IMR-90 (cell line): Measurements from ENCODE around the gene DMRTA1. TPM values are rescaled to one million over a fixed set of nuclear protein-coding genes. Genes with fewer than 3 reads are reported as not detected.
"Not testable (repeated sequence)": the region's sequence is repeated elsewhere in the genome, so short reads cannot be mapped to it uniquely, and the experiment has no call there.

Experiments used
- ATAC-seq: fragments of 200-7000 bp; cut with Tn5 transposase; 2 replicates; pipeline ENCODE4 v1.9.1; 2020; ENCODE audit warnings: low read depth, mild to moderate bottlenecking, moderate library complexity
- BruUV-seq: library from RNA; stranded (reverse); fragments of 400-500 nt; replicated peaks from 2 replicates; lab custom pipeline; 2021; lab: Mats Ljungman, UMichigan
- CTCF ChIA-PET: fragments of 300-600 bp; formaldehyde crosslinking; extraction: SDS; loops from one replicate; lab custom pipeline; 2021; ENCODE audit warnings: antibody characterized with exemption; lab: Yijun Ruan, JAX
- POLR2A ChIA-PET: fragments of 300-600 bp; sonication (Branson Sonifier 250); formaldehyde crosslinking; loops from one replicate; lab custom pipeline; 2022; ENCODE audit warnings: antibody characterized with exemption; ENCODE audit not compliant: unreplicated experiment; lab: Charles Lee
- DNase-seq: peaks from one replicate; pipeline ENCODE4 v3.0.0; 2013
- H2AFZ ChIP-seq: replicated peaks from 2 replicates; pipeline ENCODE3; 2013; ENCODE audit warnings: low read length, mild to moderate bottlenecking; ENCODE audit not compliant: poor library complexity
- H2AK5ac ChIP-seq: 2 replicates; pipeline ENCODE4 v1.6.1; 2013; ENCODE audit warnings: low read depth, low read length, inconsistent platforms
- H2AK9ac ChIP-seq: replicated peaks from 2 replicates; pipeline ENCODE3; 2013; ENCODE audit warnings: mild to moderate bottlenecking, low read depth, low read length, moderate library complexity; ENCODE audit not compliant: poor library complexity
- H2BK120ac ChIP-seq: 2 replicates; pipeline ENCODE4 v1.6.1; 2013; ENCODE audit warnings: low read depth, low read length, inconsistent platforms
- H2BK15ac ChIP-seq: 3 replicates; pipeline ENCODE4 v1.6.1; 2013; ENCODE audit warnings: low read depth, low read length, inconsistent platforms
- H2BK20ac ChIP-seq: 2 replicates; pipeline ENCODE4 v1.6.1; 2013; ENCODE audit warnings: low read depth, mild to moderate bottlenecking, inconsistent platforms, low read length, moderate library complexity
- H2BK5ac ChIP-seq: 2 replicates; pipeline ENCODE4 v1.6.1; 2013; ENCODE audit warnings: mild to moderate bottlenecking, low read depth, low read length, inconsistent platforms; ENCODE audit not compliant: poor library complexity, severe bottlenecking
- H3K14ac ChIP-seq: replicated peaks from 2 replicates; pipeline ENCODE4 v1.6.1; 2013; ENCODE audit warnings: low read depth, low read length, inconsistent platforms
- H3K18ac ChIP-seq: 2 replicates; pipeline ENCODE4 v1.6.1; 2013; ENCODE audit warnings: low read depth, low read length, control low read depth
- H3K23ac ChIP-seq: 2 replicates; pipeline ENCODE4 v1.6.1; 2013; ENCODE audit warnings: low read depth, low read length, inconsistent platforms
- H3K27ac ChIP-seq: 2 replicates; pipeline ENCODE4 v1.5.1; 2013; ENCODE audit warnings: mild to moderate bottlenecking, control low read depth, low read length; ENCODE audit not compliant: insufficient read depth
- H3K27me3 ChIP-seq: 2 replicates; pipeline ENCODE4 v1.6.1; 2013; ENCODE audit warnings: low read length; ENCODE audit not compliant: control insufficient read depth, insufficient read depth
- H3K36me3 ChIP-seq: 2 replicates; pipeline ENCODE4 v1.6.1; 2013; ENCODE audit warnings: low read length, mixed read lengths; ENCODE audit not compliant: control insufficient read depth, insufficient read depth
- H3K4ac ChIP-seq: 2 replicates; pipeline ENCODE4 v1.6.1; 2013; ENCODE audit warnings: low read depth, low read length, inconsistent platforms
- H3K4me1 ChIP-seq: 2 replicates; pipeline ENCODE4 v1.6.1; 2013; ENCODE audit warnings: low read length, mixed read lengths; ENCODE audit not compliant: control insufficient read depth, insufficient read depth
- H3K4me2 ChIP-seq: 2 replicates; pipeline ENCODE4 v1.6.1; 2013; ENCODE audit warnings: low read depth, mild to moderate bottlenecking, control low read depth, low read length, moderate library complexity
- H3K4me3 ChIP-seq: 2 replicates; pipeline ENCODE4 v1.5.1; 2013; ENCODE audit warnings: low read depth, mild to moderate bottlenecking, control low read depth, low read length, moderate library complexity; ENCODE audit not compliant: insufficient read depth
- H3K56ac ChIP-seq: 2 replicates; pipeline ENCODE4 v1.6.1; 2013; ENCODE audit warnings: low read length, inconsistent platforms; ENCODE audit not compliant: insufficient read depth; ENCODE audit errors: extremely low read depth
- H3K79me1 ChIP-seq, 2 experiments: 2 replicates each; pipeline ENCODE4 v1.6.1; 2013; ENCODE audit warnings: low read length in 2 of 2, inconsistent platforms in 1 of 2, low read depth in 1 of 2
- H3K9ac ChIP-seq: 2 replicates; pipeline ENCODE4 v1.6.1; 2013; ENCODE audit warnings: low read depth, low read length, control low read depth
- H3K9me1 ChIP-seq: 2 replicates; pipeline ENCODE4 v1.6.1; 2013; ENCODE audit warnings: low read length, inconsistent platforms; ENCODE audit not compliant: insufficient read depth
- H3K9me3 ChIP-seq: 2 replicates; pipeline ENCODE4 v1.6.1; 2013; ENCODE audit warnings: low read length; ENCODE audit not compliant: control insufficient read depth, insufficient read depth
- H4K20me1 ChIP-seq: 2 replicates; pipeline ENCODE4 v1.6.1; 2013; ENCODE audit warnings: low read length, inconsistent platforms; ENCODE audit not compliant: insufficient read depth
- H4K5ac ChIP-seq: 2 replicates; pipeline ENCODE4 v1.6.1; 2013; ENCODE audit warnings: mild to moderate bottlenecking, low read depth, low read length, control low read depth
- H4K8ac ChIP-seq, 2 experiments: 2 replicates each; pipeline ENCODE4 v1.6.1; 2013; ENCODE audit warnings: low read depth in 2 of 2, low read length in 2 of 2, control low read depth in 1 of 2, inconsistent platforms in 1 of 2
- H4K91ac ChIP-seq: 2 replicates; pipeline ENCODE4 v1.6.1; 2013; ENCODE audit warnings: low read depth, low read length, inconsistent platforms; ENCODE audit not compliant: insufficient read depth
- BHLHE40 ChIP-seq: fragments of 150-350 bp; IDR thresholded peaks from 2 replicates; pipeline ENCODE4 v1.6.1; 2016; ENCODE audit warnings: mild to moderate bottlenecking, low read depth, low read length
- CHD1 ChIP-seq: IDR thresholded peaks from 2 replicates; pipeline ENCODE4 v1.6.1; 2012; ENCODE audit warnings: low read depth, low read length, improper control_type of control experiment
- MXI1 ChIP-seq: IDR thresholded peaks from 2 replicates; pipeline ENCODE4 v1.6.1; 2012; ENCODE audit warnings: low read depth, mild to moderate bottlenecking, low read length, moderate library complexity, borderline replicate concordance
- NFE2L2 ChIP-seq: fragments of 150-350 bp; IDR thresholded peaks from 2 replicates; pipeline ENCODE4 v1.6.1; 2016; ENCODE audit warnings: low read depth, mild to moderate bottlenecking, low read length
- POLR2A ChIP-seq: IDR thresholded peaks from 2 replicates; pipeline ENCODE4 v1.6.1; 2012; ENCODE audit warnings: mild to moderate bottlenecking, low read depth, low read length
- RCOR1 ChIP-seq: IDR thresholded peaks from 2 replicates; pipeline ENCODE4 v1.6.1; 2012; ENCODE audit warnings: mild to moderate bottlenecking, low read length, improper control_type of control experiment; ENCODE audit not compliant: insufficient replicate concordance
- RFX5 ChIP-seq: IDR thresholded peaks from 2 replicates; pipeline ENCODE4 v1.8.0; 2012; ENCODE audit warnings: low read depth, mild to moderate bottlenecking, low read length, moderate library complexity
- SMC3 ChIP-seq: fragments of 150-350 bp; IDR thresholded peaks from 2 replicates; pipeline ENCODE4 v1.6.1; 2016; ENCODE audit warnings: low read depth, mild to moderate bottlenecking, antibody characterized with exemption, low read length, moderate library complexity
- WGBS, 2 experiments: methylation state at CpG; one replicate each; pipeline versions ENCODE4 v1.1.5 to v1.1.7; 2013; ENCODE audit warnings: missing lambda C conversion rate in 2 of 2; ENCODE audit not compliant: insufficient read length in 1 of 2; ENCODE audit errors: extremely low coverage in 2 of 2; 5-methylcytosine and 5-hydroxymethylcytosine counted together
- dilution Hi-C: fragments of 300-500 bp; cut with HindIII; formaldehyde crosslinking; loops from one replicate; pipeline ENCODE4 v1.14.3; 2018; ENCODE audit warnings: low sequenced_read_pairs; ENCODE audit not compliant: unreplicated experiment
- in situ Hi-C: fragments of 300-500 bp; cut with MboI; formaldehyde crosslinking; loops from 3 replicates; pipeline ENCODE4 v1.14.3; 2019; ENCODE audit warnings: low sequenced_read_pairs, inconsistent platforms, mixed read lengths
- intact Hi-C: fragments of 100-400 bp; cut with micrococcal nuclease; formaldehyde crosslinking; loops from 2 replicates; pipeline ENCODE4 v1.10.0; 2022
- polyA plus RNA-seq, 3 experiments: library from polyadenylated mRNA; depleted of rRNA; stranded (reverse); fragments of >200 nt; gene quantifications; 2 replicates each; pipeline ENCODE4 v1.2.3, GENCODE V29; 2012; ENCODE audit warnings: low replicate concordance in 1 of 3
- total RNA-seq: library from RNA; depleted of rRNA; stranded (reverse); fragments of >200 nt; gene quantifications from 2 replicates; pipeline ENCODE4 v1.2.3, GENCODE V29; 2012
- TF ChIP-seq, protein P1 (sequence below): fragments of 150-350 bp; IDR thresholded peaks from 2 replicates; pipeline ENCODE4 v1.6.1; 2017; ENCODE audit warnings: mild to moderate bottlenecking, antibody characterized with exemption, low read length, low read depth

Gene DMRTA1
- total and polyA plus RNA-seq, 2 of the 4 experiments (the other 2 are of a cell fraction), result under 0.01 to 0.02 TPM

DNA sequence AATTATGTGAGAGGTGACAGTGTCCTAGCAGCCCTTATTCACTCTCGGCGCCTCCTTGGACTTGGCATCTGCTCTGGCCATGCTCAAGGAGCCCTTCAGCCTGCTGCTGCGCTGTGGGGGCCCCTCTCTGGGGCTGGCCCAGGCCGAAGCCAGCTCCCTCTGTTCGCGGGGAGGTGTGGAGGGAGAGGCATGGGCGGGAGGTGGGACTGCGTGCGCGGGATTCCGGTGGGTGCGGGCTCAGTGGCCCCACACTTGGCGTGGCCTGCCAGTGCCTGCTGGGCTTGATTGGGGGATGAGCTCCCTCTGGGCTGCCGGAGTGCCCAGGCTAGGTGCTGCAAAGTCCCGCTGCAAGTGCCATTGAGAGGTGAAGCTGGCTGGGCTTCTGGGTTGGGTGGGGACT, 12.9 kb upstream of the DMRTA1 start:
- no peak for TF ChIP-seq RCOR1
- TF ChIP-seq NFE2L2, result no peak
- no peak for TF ChIP-seq BHLHE40
- no peak for TF ChIP-seq POLR2A
- TF ChIP-seq RFX5, result no peak
- TF ChIP-seq CHD1, result no peak
- TF ChIP-seq MXI1, result no peak
- no peak for TF ChIP-seq SMC3
- TF ChIP-seq, protein P1, sequence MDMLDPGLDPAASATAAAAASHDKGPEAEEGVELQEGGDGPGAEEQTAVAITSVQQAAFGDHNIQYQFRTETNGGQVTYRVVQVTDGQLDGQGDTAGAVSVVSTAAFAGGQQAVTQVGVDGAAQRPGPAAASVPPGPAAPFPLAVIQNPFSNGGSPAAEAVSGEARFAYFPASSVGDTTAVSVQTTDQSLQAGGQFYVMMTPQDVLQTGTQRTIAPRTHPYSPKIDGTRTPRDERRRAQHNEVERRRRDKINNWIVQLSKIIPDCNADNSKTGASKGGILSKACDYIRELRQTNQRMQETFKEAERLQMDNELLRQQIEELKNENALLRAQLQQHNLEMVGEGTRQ, result no peak
- intact Hi-C loops, result no loop called here
- H4K5ac ChIP-seq, result no peak overlapping the region
- H3K14ac ChIP-seq, result no peak overlapping the region
- BruUV-seq, result no TSS peak
- no peak overlapping the region for H3K56ac ChIP-seq
- H2BK5ac ChIP-seq, result no peak overlapping the region
- DNase-seq (no peak), ATAC-seq (no peak)
- no peaks in the 10 kb centered on the region for H4K20me1 ChIP-seq
- H2AFZ ChIP-seq, result no peak overlapping the region
- H3K9me3 ChIP-seq, result no peaks in the 10 kb centered on the region
- no peak overlapping the region for H3K4me3 ChIP-seq
- H3K4me1 ChIP-seq, result no peaks in the 10 kb centered on the region
- no peak overlapping the region for H4K8ac ChIP-seq
- no peaks in the 10 kb centered on the region for H3K36me3 ChIP-seq
- no peak overlapping the region for H3K18ac ChIP-seq
- H3K9me1 ChIP-seq, result no peaks in the 10 kb centered on the region
- no peak overlapping the region for H3K9ac ChIP-seq
- H2BK20ac ChIP-seq, result no peak overlapping the region
- H3K4ac ChIP-seq, result no peak overlapping the region
- no peak overlapping the region for H2AK9ac ChIP-seq
- H3K4me2 ChIP-seq, result no peak overlapping the region
- H3K79me1 ChIP-seq, result no peaks in the 10 kb centered on the region
- ChIA-PET CTCF (no interaction called here), POLR2A (no interaction called here)
- no peak overlapping the region for H2AK5ac ChIP-seq
- no peak overlapping the region for H2BK15ac ChIP-seq
- H3K27ac ChIP-seq, result no peak overlapping the region
- no peak overlapping the region for H2BK120ac ChIP-seq
- H3K27me3 ChIP-seq, result no peaks in the 10 kb centered on the region
- in situ Hi-C loops, result no loop called here
- no CpG with 5 or more reads among the region's 15 CpGs for WGBS, 2 experiments
- no peak overlapping the region for H3K23ac ChIP-seq
- H4K91ac ChIP-seq, result no peak overlapping the region
- dilution Hi-C loops, result no loop called here

DNA sequence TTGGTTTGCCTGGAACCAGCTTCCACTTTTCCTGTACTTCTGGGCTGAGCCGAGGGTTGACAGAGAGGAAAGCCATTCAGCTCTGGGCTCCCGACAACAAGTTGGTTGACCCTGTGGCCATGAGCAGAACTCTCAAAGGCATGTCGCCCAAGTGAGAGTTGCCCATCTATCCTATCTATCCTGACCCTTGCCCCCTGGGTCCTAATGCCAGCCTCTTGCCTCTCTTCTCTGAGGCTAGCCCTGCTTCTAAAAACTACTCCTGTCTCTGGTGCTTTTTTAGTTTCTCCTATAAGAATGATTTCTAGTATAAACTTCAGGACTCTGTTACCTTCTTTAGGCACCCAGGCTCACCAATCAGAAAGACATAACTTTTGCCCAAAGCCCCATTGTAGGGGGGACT, 11.4 kb upstream of the DMRTA1 start:
- H3K18ac ChIP-seq, H3K79me1 ChIP-seq, DNase-seq, H3K9me1 ChIP-seq, H3K14ac ChIP-seq, H2BK5ac ChIP-seq, H2BK15ac ChIP-seq, H2AFZ ChIP-seq, CTCF ChIA-PET, H3K4ac ChIP-seq, H4K5ac ChIP-seq, POLR2A ChIA-PET, H3K4me2 ChIP-seq, H4K20me1 ChIP-seq, H3K9me3 ChIP-seq, H3K56ac ChIP-seq, H4K91ac ChIP-seq, H3K36me3 ChIP-seq, intact Hi-C loops, H3K27me3 ChIP-seq, H2BK120ac ChIP-seq, H3K27ac ChIP-seq, H2AK5ac ChIP-seq, H3K9ac ChIP-seq, H3K23ac ChIP-seq, in situ Hi-C loops, H2AK9ac ChIP-seq, H3K4me1 ChIP-seq, BruUV-seq, H3K4me3 ChIP-seq, H2BK20ac ChIP-seq, dilution Hi-C loops, H4K8ac ChIP-seq, ATAC-seq: not testable (repeated sequence)
- WGBS, 2 experiments, result no CpG with 5 or more reads among the region's 3 CpGs
